SH-SY5Y (cell line): Measurements from ENCODE around the gene PIK3CD.

Source experiments
- GATA2 ChIP-seq: IDR thresholded peaks from 2 replicates; pipeline ENCODE4 v1.6.1; 2011; ENCODE audit warnings: mild to moderate bottlenecking, low read depth, low read length
- GATA3 ChIP-seq: IDR thresholded peaks from 2 replicates; pipeline ENCODE4 v1.6.1; 2011; ENCODE audit warnings: low read depth, mild to moderate bottlenecking, low read length, moderate library complexity

Gene PIK3CD

GRCh38 chr1:9705337-9706093, 54.0 kb downstream of the PIK3CD start:
- TF ChIP-seq GATA2 (no peak), GATA3 (no peak)

DNA sequence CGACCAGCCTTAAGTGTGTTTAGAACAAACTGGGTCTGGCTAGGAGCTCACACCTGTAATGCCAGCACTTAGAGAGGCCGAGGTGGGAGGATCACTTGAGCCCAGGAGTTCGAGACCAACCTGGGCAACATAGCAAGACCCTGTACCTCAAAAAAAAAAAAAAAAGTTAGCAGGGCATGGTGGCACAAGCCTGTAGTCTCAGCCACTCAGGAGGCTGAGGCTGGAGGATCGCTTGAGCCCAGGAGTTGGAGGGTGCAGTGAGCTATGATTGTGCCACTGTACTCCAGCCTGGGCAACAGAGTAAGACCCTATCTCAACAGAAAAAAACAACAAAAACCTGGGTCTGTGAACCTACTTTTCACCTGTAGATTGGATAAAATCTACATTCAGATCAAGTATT, 54.6 kb downstream of the PIK3CD start:
- TF ChIP-seq GATA3 (no peak), GATA2 (no peak)

GRCh38 chr1:9710037-9710436, 58.5 kb downstream of the PIK3CD start:
- no peak for TF ChIP-seq GATA2
- TF ChIP-seq GATA3: no peak

GRCh38 chr1:9711466-9712020, 60.0 kb downstream of the PIK3CD start:
- TF ChIP-seq GATA3 (no peak), GATA2 (no peak)

DNA sequence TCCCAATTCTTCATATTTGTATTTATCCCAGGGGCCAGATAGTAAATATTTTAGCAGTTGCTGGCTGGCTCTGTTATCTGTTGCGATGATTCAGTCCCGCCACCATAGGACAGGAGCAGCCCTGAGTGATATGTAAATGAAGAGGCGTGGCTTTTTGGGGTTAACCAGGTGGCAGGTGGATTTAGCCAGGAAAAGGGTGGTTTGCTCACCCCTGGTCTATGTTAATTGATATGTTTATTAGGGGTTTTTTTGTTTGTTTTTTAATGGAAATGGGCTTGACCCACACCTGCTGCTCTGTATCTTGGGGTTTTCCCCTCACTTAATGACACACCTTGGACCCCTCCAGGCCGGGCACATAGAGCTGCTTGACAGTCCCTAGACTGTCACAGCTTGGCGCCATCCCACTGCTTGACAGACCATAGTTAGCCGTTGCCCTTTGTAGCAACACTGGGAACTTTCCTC, 62.8 kb downstream of the PIK3CD start:
- TF ChIP-seq GATA2 (no peak), GATA3 (no peak)

DNA sequence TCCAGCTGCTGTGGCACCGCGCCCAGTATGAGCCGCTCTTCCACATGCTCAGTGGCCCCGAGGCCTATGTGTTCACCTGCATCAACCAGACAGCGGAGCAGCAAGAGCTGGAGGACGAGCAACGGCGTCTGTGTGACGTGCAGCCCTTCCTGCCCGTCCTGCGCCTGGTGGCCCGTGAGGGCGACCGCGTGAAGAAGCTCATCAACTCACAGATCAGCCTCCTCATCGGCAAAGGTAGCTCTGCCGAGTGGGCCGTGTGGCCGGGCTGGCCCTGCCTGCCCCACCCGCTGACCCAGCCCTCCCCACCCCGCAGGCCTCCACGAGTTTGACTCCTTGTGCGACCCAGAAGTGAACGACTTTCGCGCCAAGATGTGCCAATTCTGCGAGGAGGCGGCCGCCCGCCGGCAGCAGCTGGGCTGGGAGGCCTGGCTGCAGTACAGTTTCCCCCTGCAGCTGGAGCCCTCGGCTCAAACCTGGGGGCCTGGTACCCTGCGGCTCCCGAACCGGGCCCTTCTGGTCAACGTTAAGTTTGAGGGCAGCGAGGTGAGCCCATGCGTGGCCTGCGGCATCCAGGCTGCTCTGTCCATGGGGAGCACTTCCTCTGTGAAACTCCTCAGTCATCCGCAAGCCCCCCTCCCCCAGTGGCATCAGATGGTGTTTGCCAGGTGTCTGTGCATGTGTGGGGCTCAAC, 64.2 kb downstream of the PIK3CD start:
- no peak for TF ChIP-seq GATA3
- TF ChIP-seq GATA2: no peak

GRCh38 chr1:9716404-9717192, 65.1 kb downstream of the PIK3CD start:
- TF ChIP-seq GATA3 (no peak), GATA2 (no peak)

GRCh38 chr1:9717193-9718005, 65.9 kb downstream of the PIK3CD start:
- no peak for TF ChIP-seq GATA2
- TF ChIP-seq GATA3: no peak

- TF ChIP-seq GATA3 (no peak), GATA2 (no peak)
Measured at GRCh38 chr1:9718006-9718680, 66.6 kb downstream of the PIK3CD start.

- TF ChIP-seq GATA2 (no peak), GATA3 (no peak)
Measured at GRCh38 chr1:9719978-9720722, 68.6 kb downstream of the PIK3CD start.

GRCh38 chr1:9720785-9721605, 69.5 kb downstream of the PIK3CD start:
- no peak for TF ChIP-seq GATA2
